GM23338 (cell line): ENCODE results near the gene SERPINB6. TPM values are rescaled to one million over a fixed set of nuclear protein-coding genes. Genes with fewer than 3 reads are reported as not detected.
A peak's percentile ranks its signal among the peaks of the same experiment; 100 is the strongest.

Source experiments
- ATAC-seq: fragments of 200-7000 bp; cut with Tn5 transposase; 3 replicates; pipeline ENCODE4 v1.9.1; 2020
- DNase-seq: peaks from one replicate; pipeline ENCODE4 v3.0.0-alpha.2; 2015; ENCODE audit warnings: low spot score
- H2AFZ ChIP-seq: fragments of 200-600 bp; sonication (generic); 2 replicates; pipeline ENCODE4 v1.8.0; 2016; ENCODE audit warnings: antibody characterized with exemption, mild to moderate bottlenecking, moderate library complexity
- H3F3A ChIP-seq: fragments of 200-600 bp; sonication (generic); replicated peaks from 2 replicates; pipeline ENCODE4 v1.8.0; 2017; ENCODE audit warnings: antibody characterized with exemption, mixed run types, low read depth
- H3K27ac ChIP-seq: fragments of 200-600 bp; sonication (generic); 2 replicates; pipeline ENCODE4 v1.6.1; 2016; ENCODE audit warnings: low read depth
- H3K27me3 ChIP-seq: fragments of 200-600 bp; sonication (generic); 2 replicates; pipeline ENCODE4 v1.8.0; 2016; ENCODE audit warnings: mild to moderate bottlenecking, mixed run types, moderate library complexity; ENCODE audit not compliant: insufficient read depth
- H3K36me3 ChIP-seq: fragments of 200-600 bp; sonication (generic); 2 replicates; pipeline ENCODE4 v1.8.0; 2016; ENCODE audit warnings: mild to moderate bottlenecking; ENCODE audit not compliant: insufficient read depth
- H3K4me1 ChIP-seq: fragments of 200-600 bp; sonication (generic); 2 replicates; pipeline ENCODE4 v1.8.0; 2016; ENCODE audit warnings: mild to moderate bottlenecking, moderate library complexity; ENCODE audit not compliant: insufficient read depth
- H3K4me2 ChIP-seq: fragments of 200-600 bp; sonication (generic); 2 replicates; pipeline ENCODE4 v1.7.1; 2017; ENCODE audit warnings: mixed run types
- H3K4me3 ChIP-seq: fragments of 200-600 bp; sonication (generic); 2 replicates; pipeline ENCODE4 v1.6.1; 2016; ENCODE audit warnings: mixed run types
- H3K79me2 ChIP-seq: fragments of 200-600 bp; sonication (generic); replicated peaks from 2 replicates; pipeline ENCODE4 v1.8.0; 2017; ENCODE audit warnings: mild to moderate bottlenecking; ENCODE audit not compliant: insufficient read depth
- H3K9me2 ChIP-seq: fragments of 200-600 bp; sonication (generic); 2 replicates; pipeline ENCODE4 v1.8.0; 2017; ENCODE audit not compliant: insufficient read depth
- H4K20me1 ChIP-seq: fragments of 200-600 bp; sonication (generic); replicated peaks from 2 replicates; pipeline ENCODE4 v1.8.0; 2017; ENCODE audit warnings: mild to moderate bottlenecking; ENCODE audit not compliant: insufficient read depth
- H3K27ac Mint-ChIP-seq: 2 replicates; pipeline ENCODE4 v1.8.0; 2020; ENCODE audit warnings: inconsistent platforms, mild to moderate bottlenecking, moderate library complexity, mixed read lengths
- H3K27me3 Mint-ChIP-seq: 3 replicates; pipeline ENCODE4 v1.8.0; 2022; ENCODE audit warnings: low read depth, mild to moderate bottlenecking, moderate library complexity, mixed read lengths, inconsistent platforms; ENCODE audit not compliant: insufficient read depth, poor library complexity
- H3K36me3 Mint-ChIP-seq: 3 replicates; pipeline ENCODE4 v1.8.0; 2021; ENCODE audit warnings: low read depth, mild to moderate bottlenecking, inconsistent platforms, moderate library complexity, mixed read lengths
- H3K4me1 Mint-ChIP-seq: 3 replicates; pipeline ENCODE4 v1.8.0; 2020; ENCODE audit warnings: mild to moderate bottlenecking, inconsistent platforms, mixed read lengths
- H3K4me3 Mint-ChIP-seq: 3 replicates; pipeline ENCODE4 v1.8.0; 2021; ENCODE audit warnings: moderate library complexity, mild to moderate bottlenecking, inconsistent platforms, mixed read lengths
- H3K9me3 Mint-ChIP-seq: 3 replicates; pipeline ENCODE4 v1.8.0; 2020; ENCODE audit warnings: moderate library complexity, mild to moderate bottlenecking, inconsistent platforms, mixed read lengths
- CREB1 ChIP-seq: fragments of 250-450 bp; sonication (Bioruptor Pico); IDR thresholded peaks from 2 replicates; pipeline ENCODE4 v1.5.0; 2020; ENCODE audit warnings: low read depth, mild to moderate bottlenecking, moderate library complexity
- ETS1 ChIP-seq: IDR thresholded peaks from 2 replicates; pipeline ENCODE4 v1.6.1; 2016; ENCODE audit warnings: antibody characterized with exemption
- EZH2 ChIP-seq: fragments of 200-600 bp; sonication (generic); IDR thresholded peaks from one replicate; pipeline ENCODE4 v1.8.0; 2017; ENCODE audit warnings: antibody characterized with exemption, mild to moderate bottlenecking, low read depth; ENCODE audit not compliant: unreplicated experiment
- EZH2phosphoT487 ChIP-seq: fragments of 200-600 bp; sonication (generic); IDR thresholded peaks from one replicate; pipeline ENCODE4 v1.8.1; 2018; ENCODE audit warnings: antibody characterized with exemption; ENCODE audit not compliant: unreplicated experiment
- JUNB ChIP-seq: IDR thresholded peaks from one replicate; pipeline ENCODE4 v1.6.1; 2016; ENCODE audit warnings: antibody characterized with exemption; ENCODE audit not compliant: unreplicated experiment
- NANOG ChIP-seq: IDR thresholded peaks from 2 replicates; pipeline ENCODE4 v1.6.1; 2016; ENCODE audit warnings: antibody characterized with exemption, borderline replicate concordance
- POLR2AphosphoS5 ChIP-seq: IDR thresholded peaks from 2 replicates; pipeline ENCODE4 v1.6.1; 2016; ENCODE audit warnings: antibody characterized with exemption, low read depth
- REST ChIP-seq: IDR thresholded peaks from one replicate; pipeline ENCODE4 v1.6.1; 2018; ENCODE audit warnings: antibody characterized with exemption; ENCODE audit not compliant: unreplicated experiment
- STAT1 ChIP-seq: IDR thresholded peaks from one replicate; pipeline ENCODE4 v1.6.1; 2016; ENCODE audit warnings: antibody characterized with exemption; ENCODE audit not compliant: unreplicated experiment
- ZNF114 ChIP-seq: fragments of 250-450 bp; sonication (Bioruptor Pico); IDR thresholded peaks from 2 replicates; pipeline ENCODE4 v1.5.0; 2020; ENCODE audit warnings: mild to moderate bottlenecking, moderate library complexity
- ZNF331 ChIP-seq: fragments of 250-450 bp; sonication (Bioruptor Pico); IDR thresholded peaks from 2 replicates; pipeline ENCODE4 v1.5.0; 2020; ENCODE audit warnings: low read depth, mild to moderate bottlenecking, moderate library complexity
- ZNF462 ChIP-seq: fragments of 250-450 bp; sonication (Bioruptor Pico); IDR thresholded peaks from 2 replicates; pipeline ENCODE4 v1.5.0; 2020; ENCODE audit warnings: mild to moderate bottlenecking, moderate library complexity
- polyA plus RNA-seq: library from polyadenylated mRNA; unstranded; fragments of >200 nt; fragmentation: Nextera tagmentation; extraction: Ambion mirVana; gene quantifications from 2 replicates; pipeline ENCODE4 v1.2.1, GENCODE V29; 2016
- total RNA-seq: library from RNA; depleted of rRNA; stranded (reverse); fragments of >200 nt; shearing (Covaris generic); gene quantifications from 2 replicates; pipeline ENCODE4 v1.2.3, GENCODE V29; 2014

SERPINB6 gene
- total and polyA plus RNA-seq, 2 experiments from 2014 or later: 25.9 to 38.5 TPM

- TF ChIP-seq ETS1 (peak; percentile 52; the same call in 1 of the 2 replicates), EZH2phosphoT487 (no peak), STAT1 (no peak)
These were observed 17.3 kb upstream of the SERPINB6 start (continued) for GRCh38 chr6:2988426-2989331.

- Histone ChIP-seq H3K4me1 (peaks cover 39% of the 10 kb centered on the region), H3K4me3 (peak overlapping the region; percentile 50), H3K4me2 (peak overlapping the region; percentile 68), H3K9me2 (no peaks in the 10 kb centered on the region), H3F3A (peaks cover 11% of the 10 kb centered on the region; the same call in 1 of the 2 replicates), H3K36me3 (no peaks in the 10 kb centered on the region), H2AFZ (peak overlapping the region; percentile 36; the same call in 1 of the 2 replicates), H3K79me2 (no peaks in the 10 kb centered on the region), H4K20me1 (no peaks in the 10 kb centered on the region), H3K27me3 (no peaks in the 10 kb centered on the region), H3K27ac (peak overlapping the region; percentile 98)
- Mint-ChIP-seq H3K4me1 (peaks cover 48% of the 10 kb centered on the region), H3K36me3 (no peaks in the 10 kb centered on the region; the same call in 2 of the 3 replicates), H3K27me3 (peaks cover 28% of the 10 kb centered on the region), H3K27ac (peak overlapping the region; percentile 97), H3K4me3 (peak overlapping the region; percentile 79), H3K9me3 (peaks cover 9% of the 10 kb centered on the region; the same call in 2 of the 3 replicates)
- ATAC-seq (no peak), DNase-seq (no peak)
- TF ChIP-seq NANOG: no peak
- TF ChIP-seq ETS1: no peak
- no peak for TF ChIP-seq STAT1
- TF ChIP-seq POLR2AphosphoS5: no peak
- TF ChIP-seq ZNF114 (CRISPR knock-in tag): no peak
- TF ChIP-seq ZNF462 (CRISPR knock-in tag): no peak
- TF ChIP-seq EZH2phosphoT487: no peak
- TF ChIP-seq REST: no peak
- TF ChIP-seq JUNB: no peak
- TF ChIP-seq EZH2: no peak
- TF ChIP-seq ZNF331 (CRISPR knock-in tag): no peak
- no peak for TF ChIP-seq CREB1 (CRISPR knock-in tag)
These were observed 16.7 kb upstream of the SERPINB6 start for GRCh38 chr6:2988094-2988425.
